NOMO-1 treated with dmso at 0.1 percent for 144 hours (cell line): Measurements from ENCODE around the gene DENND1A.

Source experiments
- DNase-seq: peaks from one replicate; lab custom pipeline; 2025; ENCODE audit not compliant: unreplicated experiment; lab: John Stamatoyannopoulos, UW

DENND1A gene

DNA sequence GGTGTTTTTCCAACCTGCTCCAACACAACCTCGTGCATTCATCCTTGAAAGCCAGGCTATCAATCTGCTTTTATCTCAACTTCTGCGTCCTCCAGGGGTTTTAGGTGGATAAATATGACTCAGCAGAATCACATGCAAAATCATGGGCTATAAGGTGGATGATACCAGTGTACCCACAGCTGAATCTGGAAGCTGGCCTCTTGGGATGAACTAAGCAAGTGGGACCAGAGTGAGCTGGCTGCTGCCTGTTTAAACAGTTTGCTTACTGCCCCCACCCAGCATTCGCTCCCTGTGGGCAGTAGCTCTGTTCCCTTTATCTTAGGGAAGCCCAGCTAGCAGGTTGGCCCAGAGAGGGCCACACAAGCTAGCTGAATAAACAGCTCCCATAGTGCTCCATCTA lies 379.9 kb downstream of the DENND1A start:
- DNase-seq = no peak

DNA sequence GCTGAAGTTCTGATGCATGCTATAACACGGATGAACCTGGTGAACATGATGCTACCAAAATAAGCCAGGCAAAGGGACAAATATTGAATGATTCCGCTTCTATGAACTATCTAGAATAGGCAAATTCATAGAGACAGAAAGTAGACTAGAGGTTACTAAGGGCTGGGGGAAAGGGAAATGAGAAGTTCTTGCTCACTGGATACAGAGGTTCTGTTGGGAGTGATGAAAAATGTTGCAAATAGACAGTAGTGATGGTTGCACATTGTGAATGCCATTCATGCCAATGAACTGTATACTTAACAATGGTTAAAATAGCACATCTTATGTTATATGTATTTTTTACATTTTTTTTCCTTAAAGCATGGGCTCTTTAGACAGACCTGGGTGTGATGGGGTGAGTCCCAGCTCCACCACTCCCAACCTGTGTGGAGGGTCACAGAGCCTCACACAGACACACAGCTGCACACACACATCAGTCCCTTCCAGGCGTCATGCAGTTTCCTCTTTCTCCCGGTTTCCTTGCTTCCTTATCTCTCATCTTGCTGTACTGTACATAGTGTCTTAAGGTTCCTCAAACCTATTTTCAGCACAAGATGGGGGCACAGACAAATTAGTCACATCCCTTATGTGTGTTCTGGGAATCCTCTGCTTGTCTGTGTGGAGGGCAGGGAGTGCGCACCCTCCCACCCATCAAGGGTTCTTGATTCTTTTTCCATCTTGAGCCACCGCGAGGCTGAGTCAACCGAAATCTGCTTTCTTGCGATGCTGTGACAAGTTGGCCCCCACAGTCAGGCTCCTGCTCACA lies 381.0 kb downstream of the DENND1A start:
- no peak for DNase-seq

DNA sequence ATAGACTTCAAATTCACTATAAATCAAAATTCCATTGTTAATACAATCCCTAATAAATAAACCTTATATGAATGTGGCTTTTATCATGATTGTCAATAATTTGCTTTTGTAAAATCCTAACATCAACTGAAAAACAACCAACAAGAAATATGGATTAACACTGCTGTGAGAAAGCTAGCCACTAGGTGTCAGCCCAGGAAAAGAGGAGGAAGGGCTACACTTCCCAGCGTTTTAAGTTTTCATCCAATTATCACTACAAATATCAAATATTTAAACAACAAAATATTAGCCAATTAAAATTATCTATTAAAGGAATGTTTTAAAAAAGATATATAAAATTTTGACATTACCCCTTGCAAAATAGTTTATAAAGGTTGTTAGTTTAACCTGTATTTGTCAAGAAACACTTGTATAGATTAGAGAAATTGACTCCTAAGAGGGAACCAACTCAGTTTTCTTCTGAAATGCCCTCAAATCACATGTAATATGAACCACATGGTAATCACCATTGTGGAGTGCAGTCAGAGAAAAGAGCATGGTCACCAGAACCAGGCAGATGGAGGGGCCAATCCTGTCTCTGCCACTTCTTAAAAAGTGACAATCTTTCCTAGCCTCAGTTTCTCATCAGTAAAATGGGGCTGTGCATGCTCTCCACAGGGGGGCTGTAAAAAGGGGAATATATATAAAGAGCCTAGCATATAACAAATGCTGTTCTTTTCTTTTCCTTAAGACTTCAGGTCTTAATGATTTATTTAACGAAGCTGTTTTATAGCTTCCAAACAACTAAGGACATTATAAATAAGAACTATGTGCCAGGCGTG lies 385.7 kb downstream of the DENND1A start:
- no peak for DNase-seq

DNA sequence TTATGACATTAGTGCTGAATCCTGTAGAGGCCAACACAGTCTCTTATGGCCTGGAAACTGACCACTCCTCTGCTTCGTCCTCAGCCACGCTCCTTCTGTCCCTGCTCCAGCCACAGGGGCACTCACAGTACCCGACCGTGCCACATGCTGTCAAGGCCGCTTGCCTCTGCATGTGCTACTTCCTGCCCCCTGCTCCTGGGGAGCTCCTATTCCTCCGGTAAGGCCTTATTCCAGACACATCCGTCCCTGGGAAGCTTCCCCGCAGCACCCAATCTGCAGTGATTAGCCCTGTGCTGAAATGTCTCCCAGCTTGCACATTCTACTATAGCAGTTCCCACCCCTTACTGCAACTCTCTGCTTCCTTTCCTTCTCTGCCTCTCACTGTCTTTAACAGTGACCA lies 386.4 kb downstream of the DENND1A start:
- no peak for DNase-seq

DNA sequence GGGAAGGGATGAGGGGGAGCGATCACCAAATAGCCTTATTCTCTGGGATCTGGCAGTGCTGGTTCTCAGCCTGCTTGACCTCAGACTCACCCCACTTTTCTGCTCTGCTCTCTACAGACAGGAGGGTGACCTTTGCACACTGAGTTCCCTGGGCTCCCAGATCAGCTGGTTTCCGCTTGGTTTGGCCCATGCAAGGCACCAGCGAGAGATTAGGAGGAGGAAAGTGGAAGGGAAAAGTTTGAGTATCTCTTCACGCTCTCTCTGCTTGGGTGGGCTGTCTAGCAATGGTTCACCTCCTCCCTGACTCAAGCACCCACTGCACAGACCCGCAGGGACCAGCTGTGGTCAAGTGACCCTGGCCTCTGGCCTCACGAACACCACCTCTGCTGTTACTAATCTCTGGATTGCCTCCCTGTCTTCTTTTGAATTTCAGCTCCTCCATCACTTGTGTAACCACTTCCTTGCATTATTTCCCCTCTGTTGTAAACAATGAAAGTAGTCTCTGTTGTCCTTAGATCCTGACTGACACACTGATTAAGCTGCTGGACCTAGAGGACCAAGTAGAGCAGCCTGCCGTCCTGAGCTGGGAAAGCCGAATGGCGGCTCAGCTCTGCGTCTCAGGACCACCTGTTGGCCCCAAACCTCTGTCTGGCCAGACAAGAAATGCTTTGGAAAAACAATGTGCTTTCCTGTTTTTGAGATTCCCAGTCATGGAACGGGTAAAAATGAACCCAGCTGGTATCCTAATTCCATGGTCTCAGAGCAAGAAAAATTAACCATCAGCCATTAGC lies 387.3 kb downstream of the DENND1A start:
- DNase-seq = no peak

DNA sequence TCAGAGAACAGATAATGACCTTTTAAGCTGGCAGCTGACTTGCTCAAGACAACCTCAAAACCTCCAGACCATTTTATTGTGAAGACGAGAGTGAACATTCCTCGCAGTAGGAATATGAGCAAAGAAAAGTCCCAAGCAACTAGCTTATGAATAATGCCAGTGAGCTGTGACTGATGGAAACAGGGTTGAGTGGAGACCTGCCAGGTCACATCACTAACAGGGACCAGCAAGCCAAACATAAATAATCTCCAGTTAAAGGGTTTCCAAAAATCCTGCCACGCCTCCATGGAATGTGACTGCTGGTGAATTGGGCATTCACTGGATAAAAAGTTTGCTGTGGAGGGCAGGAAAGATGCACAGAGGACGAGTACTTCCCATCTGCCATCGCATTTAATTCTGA lies 388.5 kb downstream of the DENND1A start:
- DNase-seq = no peak

DNA sequence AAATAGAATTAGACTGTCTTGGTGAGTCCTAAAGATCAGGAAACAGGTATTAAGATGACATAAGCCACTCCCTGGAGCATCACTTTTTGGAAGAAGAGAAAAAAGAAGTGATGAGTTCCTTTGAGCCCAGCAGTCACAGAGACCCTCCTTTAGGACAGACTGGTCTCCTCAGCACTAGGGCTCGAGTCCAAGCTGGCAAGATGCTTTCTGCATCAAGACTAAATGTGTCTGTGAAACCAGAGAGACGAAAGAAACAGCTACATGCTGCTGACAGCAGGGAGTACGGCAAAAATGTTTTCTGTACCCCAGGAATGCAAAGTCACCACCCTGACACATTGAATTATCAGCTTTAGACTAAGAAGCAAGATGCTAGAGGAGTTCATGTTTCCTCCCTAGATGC lies 389.5 kb downstream of the DENND1A start:
- DNase-seq = no peak

DNA sequence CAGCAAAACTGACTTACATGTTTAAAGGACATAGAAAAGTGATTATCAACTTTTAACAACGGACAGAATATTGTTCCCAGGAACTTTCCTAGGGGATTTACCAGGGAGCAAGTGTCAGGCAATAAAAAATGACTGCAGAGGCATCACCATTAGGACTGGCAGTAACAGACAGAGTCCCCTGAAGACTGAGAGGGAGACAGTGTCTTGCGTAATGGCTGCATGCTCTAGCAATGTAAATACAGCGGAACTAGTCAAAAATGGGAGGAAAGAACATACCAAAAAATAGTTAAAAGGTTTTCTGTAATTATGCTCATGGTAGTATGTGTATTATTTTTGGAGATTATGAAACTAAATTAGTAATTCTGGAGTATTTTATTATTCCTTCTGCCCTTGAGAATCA lies 392.1 kb downstream of the DENND1A start:
- DNase-seq = no peak

DNA sequence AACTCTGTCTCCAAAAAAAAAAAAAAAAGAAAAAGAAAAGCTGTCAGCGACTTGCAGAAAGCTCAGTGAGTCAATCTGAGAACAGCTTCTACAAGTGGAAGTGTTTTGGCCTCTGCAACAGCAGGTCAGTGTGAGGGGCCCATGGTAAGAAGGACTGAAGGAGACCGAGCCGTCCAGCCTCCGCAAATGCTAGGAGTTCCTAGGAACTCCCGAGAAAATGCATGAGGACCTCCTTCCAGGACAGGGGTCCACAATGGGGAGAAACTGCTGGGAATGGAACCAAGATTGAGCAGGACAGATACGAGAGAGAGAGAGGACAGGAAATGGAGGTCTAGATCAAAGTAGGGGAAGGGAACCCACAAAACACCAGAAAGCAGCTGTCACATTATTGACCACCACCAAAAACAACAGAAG lies 393.5 kb downstream of the DENND1A start:
- DNase-seq = no peak

DNA sequence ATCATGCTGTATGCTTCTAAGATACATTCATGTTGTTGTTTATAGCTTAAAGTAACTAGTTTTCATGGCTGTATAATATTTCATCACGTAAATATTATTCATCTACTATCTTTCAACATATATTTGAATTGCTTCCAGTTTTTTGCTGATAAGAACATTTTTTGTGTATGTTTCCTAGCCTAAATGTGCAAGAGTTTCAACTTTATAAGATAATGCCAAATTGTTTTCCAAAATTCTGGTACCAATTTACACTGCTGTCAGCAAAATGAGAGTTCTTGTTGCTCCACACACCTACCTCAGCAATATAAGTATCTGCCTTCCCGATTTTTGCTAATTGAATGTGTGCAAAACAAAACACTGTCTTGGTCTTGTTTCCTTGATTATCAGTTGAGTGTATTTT lies 395.6 kb downstream of the DENND1A start:
- DNase-seq = no peak

DNA sequence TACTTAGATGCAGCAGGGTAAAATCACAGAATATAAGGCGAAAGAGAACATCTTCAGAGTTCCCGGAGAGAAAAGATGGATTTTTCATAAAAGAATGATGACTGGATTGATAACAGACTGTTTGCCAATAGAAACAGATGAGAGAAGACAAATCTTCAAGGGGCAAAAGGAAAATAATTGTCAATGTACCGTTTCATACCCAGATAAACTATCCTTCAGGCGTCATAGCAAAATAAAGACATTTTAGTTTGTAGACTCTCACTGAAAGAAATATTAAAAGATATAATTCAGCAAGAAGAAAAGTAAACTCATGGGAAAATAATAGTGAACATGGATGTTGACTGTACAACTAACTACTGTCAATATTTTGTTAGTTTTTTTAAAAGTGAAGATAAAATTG lies 399.7 kb downstream of the DENND1A start:
- no peak for DNase-seq

DNA sequence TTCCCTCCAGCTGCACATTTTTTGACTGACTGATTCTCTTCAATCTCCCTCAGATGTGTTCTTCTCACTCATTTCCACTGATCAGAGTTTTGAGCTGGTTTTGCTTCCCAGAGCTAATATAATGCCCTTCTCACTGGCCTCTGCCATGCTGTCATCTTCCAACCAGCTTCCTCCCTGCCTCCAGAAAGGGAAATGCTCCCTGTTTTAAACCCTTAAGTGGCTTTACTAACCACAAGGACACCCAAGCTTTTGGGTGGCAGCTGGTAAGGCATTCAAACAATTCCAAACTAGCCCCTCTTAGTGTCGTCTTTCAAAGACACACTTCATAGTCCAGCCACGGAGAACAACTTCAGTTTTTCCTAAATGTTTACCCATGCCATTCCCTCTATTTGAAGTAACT lies 401.4 kb downstream of the DENND1A start:
- DNase-seq = no peak

DNA sequence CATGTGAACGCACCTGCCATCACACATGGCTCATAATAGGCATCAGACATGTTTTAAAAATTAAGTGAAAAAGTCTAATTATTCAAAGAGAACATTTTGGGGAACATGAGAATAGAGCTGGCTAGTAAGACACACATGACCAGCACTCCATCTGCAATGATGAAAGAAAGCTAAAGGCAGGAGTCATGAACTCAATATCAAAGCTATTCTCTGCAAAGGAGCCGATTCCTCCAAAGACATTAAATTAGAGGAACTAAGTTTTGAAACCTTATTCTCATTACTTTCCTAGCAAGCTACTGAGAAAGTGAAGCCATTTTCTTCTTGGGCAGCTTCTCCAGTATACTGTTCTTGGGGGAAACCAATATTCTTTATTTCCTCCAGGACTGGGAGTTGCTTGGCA lies 401.9 kb downstream of the DENND1A start:
- DNase-seq = peak; percentile 8

DNA sequence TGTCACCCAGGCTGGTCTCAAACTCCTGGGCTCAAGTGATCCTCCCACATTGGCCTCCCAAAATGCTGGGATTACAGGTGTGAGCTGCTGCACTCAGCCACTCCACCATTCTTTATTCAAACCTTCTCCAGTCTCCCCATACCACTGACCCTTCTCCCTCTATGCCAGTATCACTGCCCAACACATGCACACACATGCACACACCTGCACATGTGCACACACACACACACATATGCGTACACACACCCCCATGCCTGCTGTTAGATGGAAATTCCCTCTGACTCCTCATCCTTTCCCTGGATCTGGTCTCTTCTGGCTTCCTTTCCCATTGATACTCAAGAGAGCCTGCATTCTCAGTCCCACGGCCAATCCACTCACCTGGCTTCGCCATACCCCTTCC lies 404.0 kb downstream of the DENND1A start:
- DNase-seq = no peak

DNA sequence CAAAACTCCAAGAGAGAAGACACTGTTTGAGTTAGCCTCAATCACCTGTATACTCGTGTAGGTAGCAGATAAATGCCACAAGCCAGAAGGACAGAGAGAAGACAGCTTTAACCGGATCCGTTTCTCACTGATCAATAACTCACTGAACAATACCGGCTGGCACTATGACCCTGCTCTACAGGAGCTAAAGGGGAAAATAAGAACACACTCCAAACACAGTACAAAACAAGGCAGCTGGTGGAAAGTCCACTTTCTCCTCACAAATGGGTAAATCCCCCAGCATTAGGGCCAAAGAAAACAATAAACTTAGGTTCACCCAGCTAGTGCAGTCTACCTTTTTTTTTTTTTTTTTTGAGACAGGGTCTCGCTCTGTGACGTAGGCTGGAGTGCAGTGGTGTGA lies 404.5 kb downstream of the DENND1A start:
- DNase-seq = no peak

DNA sequence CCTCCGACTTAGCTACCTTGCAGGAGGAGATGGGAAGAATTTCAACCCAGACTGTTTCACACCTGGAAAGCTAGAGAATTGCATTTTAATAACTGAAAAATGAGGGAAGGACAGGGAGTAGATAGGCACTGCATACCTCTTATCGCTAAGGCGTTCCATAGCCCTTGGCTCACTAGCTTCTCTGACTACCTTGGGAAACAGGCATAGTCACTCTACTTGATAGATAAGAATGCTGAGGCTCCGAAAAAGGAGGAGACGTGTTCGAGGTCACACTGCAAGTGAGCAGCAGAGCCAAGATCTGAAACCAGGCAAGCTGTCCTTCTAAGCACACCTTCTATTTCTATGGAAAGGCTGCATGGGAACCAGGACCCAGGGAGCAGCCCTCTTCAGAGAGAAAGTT lies 405.1 kb downstream of the DENND1A start:
- DNase-seq = no peak

DNA sequence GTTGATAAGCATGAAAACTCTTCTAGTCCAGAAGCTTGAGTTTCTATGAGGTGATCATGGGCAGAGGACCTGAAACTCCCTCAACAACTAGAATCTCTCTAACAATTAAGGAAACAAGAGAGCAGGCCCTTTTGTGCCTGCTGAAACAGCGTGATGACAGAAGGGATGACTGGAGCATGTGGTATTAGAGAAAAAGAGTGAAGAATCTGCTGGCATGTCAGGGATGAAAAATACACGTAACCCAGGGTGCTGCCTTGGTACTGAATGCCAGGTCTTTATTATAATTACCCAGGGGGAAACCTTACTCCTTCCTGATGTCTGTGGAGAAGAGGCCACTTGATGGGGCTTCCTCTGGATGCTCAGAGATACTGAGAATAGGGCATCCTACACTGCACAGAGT lies 406.1 kb downstream of the DENND1A start:
- no peak for DNase-seq

DNA sequence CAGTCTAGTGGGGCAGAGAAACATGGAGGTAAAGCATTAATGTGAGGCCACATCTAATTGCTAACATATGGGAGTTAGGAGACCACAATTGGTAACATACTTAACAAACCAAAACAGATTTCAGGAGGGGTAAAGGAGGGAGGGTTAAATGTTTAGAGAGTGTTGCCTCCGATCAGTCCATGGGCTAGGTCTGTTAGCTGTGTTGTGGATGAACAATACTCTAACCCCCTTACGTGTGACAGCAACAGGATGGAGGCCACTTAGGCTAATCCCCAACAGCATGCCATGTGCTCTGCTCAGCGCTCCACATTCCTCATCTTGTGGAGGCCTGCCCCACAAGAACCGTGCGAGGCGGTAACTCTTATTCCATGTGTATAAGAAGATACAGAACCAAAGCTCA lies 406.9 kb downstream of the DENND1A start:
- no peak for DNase-seq

DNA sequence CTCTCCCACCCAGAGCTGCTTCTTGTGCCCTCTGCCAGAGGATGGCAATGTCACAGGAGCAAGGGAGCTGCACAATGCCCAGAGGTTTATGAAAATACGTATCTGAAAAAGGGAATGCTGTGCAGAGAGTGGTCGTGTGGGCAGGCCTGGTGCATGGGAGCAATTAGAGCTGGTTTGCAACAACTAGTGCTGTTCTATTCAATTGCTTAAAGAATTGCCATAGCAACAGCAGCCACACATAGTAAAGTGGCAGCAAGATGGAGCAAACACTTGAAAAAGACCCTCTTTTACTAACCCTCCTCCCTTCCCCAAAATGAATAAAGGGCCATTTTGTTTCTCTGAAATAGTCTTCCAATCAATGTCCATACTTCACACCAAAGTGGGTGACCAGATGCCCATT lies 407.7 kb downstream of the DENND1A start:
- no peak for DNase-seq

DNA sequence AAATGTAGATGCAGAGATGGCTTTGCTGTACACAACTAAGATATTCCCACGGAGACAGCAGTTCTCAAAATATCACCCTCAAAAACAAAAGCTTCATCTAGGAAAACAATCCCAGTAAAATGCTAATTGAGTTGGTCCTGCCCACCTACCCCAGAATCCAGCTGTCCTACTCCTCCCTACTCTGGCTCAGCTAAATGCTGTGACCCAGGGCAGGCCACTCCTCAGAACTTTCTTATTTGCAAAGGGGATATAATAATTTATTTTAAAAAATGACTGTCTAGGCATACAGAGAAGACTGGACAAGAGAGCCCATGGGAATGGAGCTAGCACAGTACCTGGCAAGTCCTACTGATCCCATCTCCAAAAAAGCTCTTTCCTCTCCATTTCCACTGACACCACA lies 411.6 kb downstream of the DENND1A start:
- DNase-seq = no peak

DNA sequence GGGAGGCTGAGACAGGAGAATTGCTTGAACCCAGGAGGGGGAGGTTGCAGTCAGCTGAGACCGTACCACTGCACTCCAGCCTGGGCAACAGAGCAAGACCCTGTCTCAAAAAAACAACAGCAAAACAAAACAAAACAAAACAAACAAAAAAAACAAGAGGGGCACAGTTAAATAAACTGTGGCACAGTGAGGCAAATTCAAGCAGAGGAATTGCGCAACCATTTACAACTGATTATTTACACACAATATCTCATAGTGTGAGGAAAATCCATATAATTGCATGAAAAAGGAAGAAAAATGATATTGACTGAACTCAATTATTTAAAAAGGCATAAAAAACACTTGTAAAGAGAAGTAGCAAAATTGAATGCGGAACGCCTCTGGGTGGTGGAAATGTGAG lies 412.4 kb downstream of the DENND1A start:
- DNase-seq = no peak

DNA sequence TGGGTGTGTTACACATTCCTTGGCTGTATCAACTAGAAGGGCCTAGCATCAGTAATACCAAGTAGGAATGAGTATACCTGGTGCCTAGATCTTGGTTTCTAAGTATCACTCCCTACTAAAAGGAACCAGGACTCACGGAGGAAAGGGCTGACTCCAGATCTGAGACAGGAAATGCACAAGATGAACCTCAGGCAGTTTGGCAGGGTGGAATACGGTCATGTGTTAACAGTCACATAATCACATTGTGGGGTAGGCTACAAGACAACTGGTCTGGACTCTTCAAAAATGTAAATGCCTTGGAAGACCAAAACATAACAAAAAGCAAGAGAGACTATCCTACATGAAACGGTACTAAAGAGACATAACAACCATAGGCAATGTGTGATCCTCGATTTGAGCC lies 415.2 kb downstream of the DENND1A start:
- no peak for DNase-seq
